Measurements from ENCODE around the gene C11orf52.

Gene C11orf52

GRCh38 chr11:111939836-111940604 lies 21.3 kb downstream of the C11orf52 start:
- DNase-seq (ENCODE audit: low read depth in 3 of 3) = no peak

GRCh38 chr11:111941963-111942362 lies 23.2 kb downstream of the C11orf52 start:
- no peak for DNase-seq (ENCODE audit: low read depth in 3 of 3)

GRCh38 chr11:111942829-111943228 lies 24.1 kb downstream of the C11orf52 start:
- DNase-seq (ENCODE audit: low read depth in 3 of 3) = no peak

- no peak for DNase-seq (ENCODE audit: low read depth in 3 of 3)
Observed at GRCh38 chr11:111944139-111944538, 25.4 kb downstream of the C11orf52 start.

GRCh38 chr11:111944651-111945051 lies 25.9 kb downstream of the C11orf52 start:
- DNase-seq (ENCODE audit: low read depth in 3 of 3) = no peak

GRCh38 chr11:111945198-111945597 lies 26.5 kb downstream of the C11orf52 start:
- DNase-seq (ENCODE audit: low read depth in 3 of 3) = no peak

GRCh38 chr11:111946499-111946898 lies 27.8 kb downstream of the C11orf52 start:
- no peak for DNase-seq (ENCODE audit: low read depth in 3 of 3)

- no peak for DNase-seq (ENCODE audit: low read depth in 3 of 3)
Observed at GRCh38 chr11:111947143-111947542, 28.4 kb downstream of the C11orf52 start.

GRCh38 chr11:111949519-111950426 lies 31.1 kb downstream of the C11orf52 start:
- DNase-seq (ENCODE audit: low read depth in 3 of 3) = no peak

- DNase-seq (ENCODE audit: low read depth in 3 of 3) = no peak
Observed at GRCh38 chr11:111951565-111951964, 32.9 kb downstream of the C11orf52 start.

GRCh38 chr11:111954154-111954553 lies 35.4 kb downstream of the C11orf52 start:
- DNase-seq (ENCODE audit: low read depth in 3 of 3) = no peak

- no peak for DNase-seq (ENCODE audit: low read depth in 3 of 3)
Observed at GRCh38 chr11:111957663-111958444, 39.1 kb downstream of the C11orf52 start.

GRCh38 chr11:111960916-111961315 lies 42.2 kb downstream of the C11orf52 start:
- DNase-seq (ENCODE audit: low read depth in 3 of 3) = no peak

- no peak for DNase-seq (ENCODE audit: low read depth in 3 of 3)
Observed at GRCh38 chr11:111961389-111962300, 42.9 kb downstream of the C11orf52 start.

GRCh38 chr11:111963931-111964340 lies 45.2 kb downstream of the C11orf52 start:
- DNase-seq (ENCODE audit: low read depth in 3 of 3) = peak in 1 of 3 donors; percentile 26

GRCh38 chr11:111966678-111967077 lies 48.0 kb downstream of the C11orf52 start:
- no peak for DNase-seq (ENCODE audit: low read depth in 3 of 3)

- DNase-seq (ENCODE audit: low read depth in 3 of 3) = no peak
Observed at GRCh38 chr11:111967649-111968048, 48.9 kb downstream of the C11orf52 start.

- DNase-seq (ENCODE audit: low read depth in 3 of 3) = no peak
Observed at GRCh38 chr11:111969344-111969743, 50.6 kb downstream of the C11orf52 start.

GRCh38 chr11:111974446-111974845 lies 55.7 kb downstream of the C11orf52 start:
- no peak for DNase-seq (ENCODE audit: low read depth in 3 of 3)

GRCh38 chr11:111975076-111975806 lies 56.5 kb downstream of the C11orf52 start:
- DNase-seq (ENCODE audit: low read depth in 3 of 3) = no peak

Measured in stimulated activated CD4-positive, alpha-beta T cell treated with anti-CD3 and anti-CD28 coated beads, TNF-alpha, amount 100 ng/mL, for 48 hours (primary cell).